ENCODE measurements around the gene C2CD2L. TPM values are rescaled to one million over a fixed set of nuclear protein-coding genes. Genes with fewer than 3 reads are reported as not detected.

The C2CD2L gene
- total RNA-seq, 1 experiment from 2014 or later: 16.8 TPM

- Histone ChIP-seq H3K4me2 (ENCODE audit: low read length) (peak overlapping the region; percentile 94), H3K79me2 (ENCODE audit: low read length) (peaks cover 34% of the 10 kb centered on the region), H3K36me3 (ENCODE audit: low read depth, low read length) (peaks cover 41% of the 10 kb centered on the region), H3K9me3 (ENCODE audit: low read length) (no peaks in the 10 kb centered on the region), H3F3A (ENCODE audit: low read length, unreplicated experiment) (peaks cover 17% of the 10 kb centered on the region), H3K9ac (ENCODE audit: low read length) (peak overlapping the region; percentile 97), H3K27me3 (ENCODE audit: low read length) (no peaks in the 10 kb centered on the region), H2AFZ (ENCODE audit: low read length) (no peak overlapping the region), H3K4me3 (ENCODE audit: low read length) (peak overlapping the region; percentile 90), H4K20me1 (ENCODE audit: low read length) (peaks cover 28% of the 10 kb centered on the region), H3K9me2 (replicated peaks; ENCODE audit: low read length) (no peaks in the 10 kb centered on the region), H3K27ac (ENCODE audit: low read length) (no peak overlapping the region), H3K4me1 (ENCODE audit: insufficient read depth, low read length) (peaks cover 23% of the 10 kb centered on the region)
- BruUV-seq (replicated peaks): TSS peak; percentile 19
- ChIA-PET CTCF (interaction anchor here (0.7 kb wide), 1 partner anchor 104 kb away, joined by 4 read pairs; no protein-coding TSS in a partner anchor), POLR2A (ENCODE audit: unreplicated experiment) (interaction anchor here (0.6 kb wide), 1 partner anchor 79 kb away, joined by 3 read pairs; no protein-coding TSS in a partner anchor)
- ATAC-seq (no peak), DNase-seq (peak; percentile 41)
- no peak for TF ChIP-seq EZH2phosphoT487 (IDR thresholded peaks at IDR 0.05; ENCODE audit: borderline replicate concordance, low read length)
- TF ChIP-seq EZH2 (IDR thresholded peaks at IDR 0.05; ENCODE audit: low read length, unreplicated experiment): no peak
- TF ChIP-seq CTCF (conservative IDR thresholded peaks at IDR 0.05; ENCODE audit: low read depth, low read length): no peak
- intact Hi-C loops (cut with micrococcal nuclease): no loop called here
Observed at GRCh38 chr11:119092880-119093842, 14.0 kb upstream of the C2CD2L start.

DNA sequence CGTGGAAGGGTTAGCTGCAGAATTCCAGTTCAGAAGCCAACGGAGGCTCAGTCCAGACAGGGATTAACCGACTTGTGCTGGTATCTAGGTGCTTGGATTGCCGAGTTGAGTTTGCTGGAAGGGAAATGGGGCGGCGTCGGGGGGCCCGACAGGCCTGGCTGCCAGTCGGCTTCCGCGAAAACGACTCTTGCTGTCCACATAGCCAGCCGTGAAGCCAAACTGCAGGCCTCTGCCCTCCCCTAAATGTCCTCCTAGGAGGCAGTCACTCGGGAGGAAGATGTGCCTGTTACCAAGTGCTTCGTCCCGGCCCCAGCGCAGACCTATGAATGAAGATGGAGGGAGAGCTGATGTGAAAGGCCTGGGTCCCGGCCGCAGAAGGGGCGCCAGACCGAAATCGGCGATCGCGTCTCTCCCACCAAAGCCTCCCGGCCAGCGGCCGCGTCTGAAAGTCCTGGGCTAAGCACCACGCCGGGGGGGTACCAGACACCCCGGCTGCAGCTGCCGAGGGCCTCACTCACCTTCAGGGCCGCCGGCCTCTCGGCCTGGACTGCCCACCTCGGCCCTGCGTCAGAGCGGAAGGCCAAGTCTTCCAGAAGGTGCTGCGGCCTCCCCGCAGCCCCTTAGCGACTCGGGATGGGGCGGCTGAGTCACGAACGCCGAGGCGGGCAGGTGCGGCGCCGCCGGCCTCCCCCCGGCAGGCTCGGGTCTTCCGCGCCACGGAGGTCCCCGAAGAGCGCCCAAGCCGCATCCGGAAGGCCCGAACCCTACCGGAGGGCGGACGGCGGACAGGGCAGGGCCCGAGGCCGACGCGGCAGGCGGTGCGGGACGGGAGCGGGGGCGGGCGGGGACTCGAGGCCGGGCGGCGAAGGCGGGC is 13.0 kb upstream of the C2CD2L start:
- Histone ChIP-seq H3K4me1 (ENCODE audit: insufficient read depth, low read length) (peaks cover 23% of the 10 kb centered on the region), H3K36me3 (ENCODE audit: low read depth, low read length) (peaks cover 46% of the 10 kb centered on the region), H3K27ac (ENCODE audit: low read length) (0 out of 2 replicates have a peak overlapping the region, but pooled peaks have one; percentile 53), H3K9ac (ENCODE audit: low read length) (peak overlapping the region; percentile 97), H4K20me1 (ENCODE audit: low read length) (peaks cover 28% of the 10 kb centered on the region), H2AFZ (ENCODE audit: low read length) (no peak overlapping the region), H3K79me2 (ENCODE audit: low read length) (peaks cover 39% of the 10 kb centered on the region), H3K9me3 (ENCODE audit: low read length) (no peaks in the 10 kb centered on the region), H3K4me3 (ENCODE audit: low read length) (peak overlapping the region; percentile 90), H3K27me3 (ENCODE audit: low read length) (no peaks in the 10 kb centered on the region), H3K4me2 (ENCODE audit: low read length) (peak overlapping the region; percentile 94), H3K9me2 (replicated peaks; ENCODE audit: low read length) (no peaks in the 10 kb centered on the region), H3F3A (ENCODE audit: low read length, unreplicated experiment) (peaks cover 17% of the 10 kb centered on the region)
- TF ChIP-seq EZH2phosphoT487 (IDR thresholded peaks at IDR 0.05; ENCODE audit: borderline replicate concordance, low read length) (no peak), EZH2 (IDR thresholded peaks at IDR 0.05; ENCODE audit: low read length, unreplicated experiment) (no peak), CTCF (conservative IDR thresholded peaks at IDR 0.05; ENCODE audit: low read depth, low read length) (no peak)
- ChIA-PET POLR2A (ENCODE audit: unreplicated experiment) (interaction anchor here (0.8 to 1.1 kb wide), 2 partner anchors 27 kb away, joined by 5 read pairs; partner anchors contain the start of genes HINFP and VPS11), CTCF (interaction anchor here (0.7 to 1.4 kb wide), 6 partner anchors 9 to 103 kb away, joined by 3 to 4 read pairs (median 4); partner anchors contain the start of genes HMBS and VPS11)
- DNase-seq (peak; percentile 39), ATAC-seq (peak; percentile 1; the same call in 1 of the 2 replicates)
- BruUV-seq (replicated peaks): no TSS peak
- intact Hi-C loops (cut with micrococcal nuclease): loop anchor here (2.0 kb wide), 2 partner anchors 37 to 103 kb away; partner anchors contain the start of gene HYOU1

Measured in PC-3 (cell line).